NCI-H82 treated with DMSO at 0.1 percent for 48 hours (cell line): Measurements from ENCODE around the gene BRD3OS.

Experiments used
- DNase-seq: peaks from one replicate; lab custom pipeline; 2025; ENCODE audit not compliant: unreplicated experiment; lab: John Stamatoyannopoulos, UW

Gene BRD3OS

DNA sequence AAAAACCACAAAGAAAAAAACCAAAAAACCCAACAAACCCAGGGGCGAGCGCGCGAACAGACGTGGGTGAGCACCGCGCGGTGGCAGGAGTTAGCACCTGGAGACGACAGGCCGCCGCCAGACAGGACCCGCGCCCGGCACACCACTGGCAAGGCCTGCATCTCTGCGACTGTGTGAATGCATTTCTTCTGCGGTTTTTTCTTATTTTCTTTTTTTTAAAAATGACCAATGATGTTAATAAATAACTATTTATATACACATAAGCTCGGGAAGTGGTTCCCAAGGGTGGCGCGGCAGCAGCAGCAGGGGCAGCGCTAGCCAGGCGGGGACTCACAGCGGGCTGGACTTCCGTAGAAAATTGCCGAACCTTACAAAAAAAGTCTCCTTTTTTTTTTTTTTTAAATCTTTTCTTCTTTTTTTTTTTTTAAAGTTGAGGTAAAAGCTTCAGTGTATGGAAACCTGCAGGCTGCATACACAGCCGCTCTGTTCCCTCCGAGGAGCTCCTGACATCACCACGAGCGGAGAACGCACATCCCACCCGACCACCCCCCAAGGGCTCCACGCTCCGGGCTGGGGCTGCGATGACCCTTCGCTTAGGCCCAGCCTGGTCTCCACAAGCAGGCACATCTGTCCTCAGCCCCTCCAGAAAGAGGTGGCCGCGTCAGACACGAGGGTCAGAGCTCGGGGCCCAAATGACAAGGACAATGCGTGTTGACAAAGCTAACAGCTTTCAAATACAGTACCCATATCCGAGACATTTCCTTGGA is 7.4 kb downstream of the BRD3OS start:
- no peak for DNase-seq

DNA sequence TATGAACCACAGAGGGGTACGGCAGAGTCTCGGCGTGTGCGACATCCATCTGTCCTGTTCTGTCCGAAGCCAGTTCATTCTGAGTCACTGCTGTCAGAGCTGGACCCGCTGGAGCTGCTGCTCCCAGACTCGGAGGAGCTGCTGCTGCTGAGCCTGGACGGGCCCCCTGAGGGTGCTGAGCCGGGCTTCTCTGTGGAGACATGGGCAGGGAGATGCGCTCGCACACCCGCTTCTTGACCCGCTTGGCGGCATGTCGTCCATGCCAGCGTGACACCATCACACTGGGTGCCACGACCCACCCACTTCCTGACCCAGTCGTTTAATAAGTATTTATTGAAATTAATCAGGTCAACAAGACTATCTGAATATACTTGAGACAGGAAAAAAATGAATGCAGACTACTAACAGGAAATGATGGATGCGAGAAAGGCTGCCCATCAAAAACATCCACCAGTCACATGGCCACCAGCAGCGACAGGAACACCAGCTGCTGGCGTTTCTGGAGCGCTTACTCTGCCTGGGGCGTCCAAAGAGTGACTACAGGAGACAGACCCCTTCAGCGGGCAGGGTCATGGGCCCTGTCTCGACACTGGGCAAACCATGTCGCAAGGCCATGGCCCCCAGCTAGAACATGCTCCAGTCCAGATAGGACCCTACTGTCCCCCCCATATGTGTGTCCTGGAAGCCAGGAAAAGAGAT is 8.4 kb downstream of the BRD3OS start:
- no peak for DNase-seq

DNA sequence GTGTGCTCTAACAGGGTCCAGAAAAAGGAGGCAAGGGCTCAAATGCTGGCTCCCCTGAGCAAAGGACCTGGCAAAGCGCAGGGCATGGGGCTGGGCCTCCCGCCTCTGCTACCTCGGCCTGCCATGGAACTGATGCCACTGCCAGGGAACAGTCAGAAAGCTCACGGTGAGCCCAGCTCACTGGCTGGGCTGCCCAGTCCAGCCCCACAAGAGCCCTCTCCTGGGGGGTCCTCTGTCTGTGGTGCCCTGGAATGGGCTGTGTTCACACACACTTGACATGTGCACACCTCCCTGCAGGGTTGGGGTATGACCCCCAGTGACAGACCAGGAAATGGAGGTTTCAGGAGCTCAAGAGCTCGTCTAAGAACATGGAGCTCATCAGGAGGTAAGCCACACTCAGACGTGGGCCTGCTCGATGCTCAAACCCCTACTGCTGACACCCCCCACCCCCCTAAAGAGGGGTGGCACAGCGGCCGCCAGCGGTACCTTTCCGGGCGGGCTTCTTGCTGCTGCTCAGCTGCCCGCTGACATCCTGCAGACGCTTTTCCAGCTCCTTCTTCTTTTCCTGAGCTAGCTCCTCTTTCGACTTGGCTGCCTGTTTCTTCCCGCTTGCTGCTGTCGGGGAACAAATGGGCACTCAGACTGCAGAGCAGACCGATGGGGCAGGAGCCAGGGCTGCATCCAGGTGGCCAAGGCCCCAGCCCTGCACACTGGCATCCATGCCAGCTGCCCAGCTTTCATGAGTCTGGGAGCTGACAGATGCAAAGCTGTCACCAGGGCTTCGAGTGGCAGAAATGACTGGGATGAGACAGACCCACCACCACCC is 9.1 kb downstream of the BRD3OS start:
- no peak for DNase-seq

DNA sequence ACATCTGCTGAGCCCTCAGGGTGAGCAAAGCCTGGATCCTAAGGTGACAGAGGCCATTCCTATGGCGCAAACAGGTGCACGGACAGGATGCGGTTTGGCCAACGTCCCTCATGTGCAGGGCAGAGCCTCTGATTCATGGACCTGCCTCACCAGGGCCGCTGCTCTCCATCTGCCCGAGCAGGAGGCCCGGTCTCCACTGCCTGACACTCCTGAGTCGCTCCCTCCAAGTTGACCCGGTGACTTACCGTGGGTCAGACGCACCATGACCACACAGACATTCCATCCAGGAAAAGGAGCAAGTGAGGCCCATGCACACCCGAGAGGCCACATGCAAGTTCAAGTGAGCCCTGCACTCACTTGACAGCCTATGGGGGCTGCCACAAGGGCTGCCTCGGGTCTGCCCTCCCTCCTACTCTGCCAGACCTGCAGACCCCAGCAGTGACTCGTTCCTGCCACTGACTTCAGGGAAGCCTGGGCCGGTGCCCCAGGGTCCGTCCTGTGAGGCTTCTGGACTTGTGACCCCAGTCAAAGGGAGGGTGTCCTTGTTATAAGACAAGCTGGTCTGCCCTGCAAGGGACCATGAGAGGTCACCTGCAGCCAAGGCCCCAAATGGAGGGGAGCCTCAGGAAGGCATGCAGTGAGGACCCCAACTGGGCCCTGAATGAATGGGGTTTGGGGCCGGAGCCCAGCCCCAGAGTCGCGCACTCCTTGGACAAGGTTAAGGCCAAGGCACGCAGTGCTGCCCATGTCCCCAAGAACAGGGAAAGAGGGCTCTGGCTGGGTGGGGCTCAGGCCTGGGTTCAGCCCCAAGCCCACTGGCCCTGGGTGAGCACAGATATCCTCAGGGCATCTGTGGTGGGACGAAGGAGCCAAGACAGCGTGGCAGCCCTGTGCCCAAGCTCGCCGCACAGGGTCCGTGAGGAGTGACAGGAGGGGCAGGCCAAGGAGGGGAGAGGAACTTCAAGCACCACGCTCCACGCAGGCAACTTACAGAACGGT is 10.1 kb downstream of the BRD3OS start:
- no peak for DNase-seq

DNA sequence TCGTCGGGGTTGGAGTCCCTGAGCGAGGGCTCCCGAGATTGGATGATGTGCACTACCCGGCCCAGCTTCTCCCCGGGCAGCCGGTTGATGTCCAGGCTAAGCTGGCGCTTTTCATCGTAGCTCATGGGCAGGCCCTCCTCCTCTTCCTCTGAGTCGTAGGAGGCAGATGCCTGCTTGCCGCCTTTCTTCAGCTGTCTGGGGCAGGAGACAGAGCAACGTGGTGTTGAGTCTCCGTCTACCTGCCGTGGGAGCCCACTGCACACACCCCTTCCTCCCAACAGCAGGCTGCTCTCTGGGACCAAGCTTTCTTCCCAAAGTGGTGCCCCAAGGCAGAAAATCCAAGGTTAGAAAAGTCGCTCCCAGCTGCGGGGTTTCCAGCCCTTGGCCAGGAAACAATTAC is 10.8 kb downstream of the BRD3OS start:
- DNase-seq = no peak

DNA sequence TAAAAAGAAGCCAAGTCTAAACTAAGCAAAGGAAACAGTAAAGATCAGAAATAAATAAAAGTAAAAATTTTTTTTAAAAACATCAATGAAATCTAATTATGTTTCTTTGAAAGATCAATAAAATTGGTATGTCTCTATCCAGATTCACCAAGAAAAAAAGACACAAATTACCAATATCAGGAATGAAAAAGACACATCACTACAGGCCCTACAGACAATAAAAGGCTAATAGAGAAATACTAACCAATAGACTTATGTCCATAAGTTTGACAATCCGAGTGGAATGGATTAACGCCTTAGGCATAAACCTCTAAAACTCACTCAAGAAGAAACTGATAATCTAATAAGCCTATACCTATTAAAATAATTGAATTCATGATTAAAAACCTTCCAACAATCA is 12.4 kb downstream of the BRD3OS start:
- DNase-seq = no peak

DNA sequence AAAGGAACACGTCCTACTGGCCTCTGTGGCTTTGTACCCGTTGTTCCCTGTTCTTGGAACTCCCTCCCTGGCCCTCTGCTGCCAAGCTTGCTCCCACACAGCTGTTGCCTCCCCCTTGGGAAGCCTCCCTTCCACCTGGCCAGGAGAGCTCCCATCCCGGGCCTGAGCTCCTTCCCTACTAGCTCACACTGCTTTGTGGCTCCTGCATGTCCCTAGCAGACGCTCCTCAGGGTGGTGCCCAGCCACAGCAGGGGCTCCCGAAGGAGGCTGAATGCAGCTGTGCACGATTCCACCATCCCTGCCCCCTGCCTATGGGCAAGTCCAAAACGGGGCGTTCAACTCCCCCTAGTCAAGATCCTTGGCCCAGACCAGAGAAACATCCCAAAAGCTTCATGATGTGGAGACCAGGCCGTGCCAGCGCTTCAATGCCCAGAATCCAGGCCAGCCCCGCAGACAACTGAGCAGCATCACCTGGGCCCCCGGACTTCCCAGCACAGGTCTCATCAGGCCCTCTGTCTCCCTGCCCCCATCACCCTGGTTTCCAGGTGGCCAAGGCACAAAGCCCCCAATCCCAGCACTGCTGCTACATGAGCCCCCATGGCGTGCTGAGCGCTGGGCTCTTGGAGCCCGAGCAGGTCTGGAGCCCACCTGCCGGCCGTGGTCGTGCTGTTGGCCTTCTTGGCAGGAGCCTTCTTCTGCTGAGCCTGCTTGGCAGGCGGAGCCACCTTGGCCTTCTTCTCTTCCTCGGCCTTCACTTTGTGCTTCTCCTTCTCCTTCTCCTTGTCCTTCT is 14.3 kb downstream of the BRD3OS start:
- DNase-seq = no peak

DNA sequence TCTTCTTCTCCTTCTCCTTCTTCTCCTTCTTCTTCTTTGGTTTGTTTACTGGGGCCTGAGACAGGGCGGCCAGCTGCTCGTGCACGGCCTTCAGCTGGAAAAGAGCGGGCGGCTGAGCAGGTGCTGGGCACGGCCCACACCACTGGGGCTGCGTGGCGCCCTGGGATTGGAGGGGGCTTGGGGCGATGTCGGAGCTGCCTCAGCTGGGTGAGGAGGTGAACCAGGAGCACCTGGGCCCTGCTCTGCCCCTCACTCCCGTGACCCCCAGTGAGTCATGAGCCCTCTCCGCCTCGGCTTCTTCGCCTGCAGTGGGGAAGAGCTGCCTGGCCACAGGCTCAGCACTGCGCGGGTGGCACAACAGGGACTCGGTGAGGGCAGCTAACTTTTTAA is 14.9 kb downstream of the BRD3OS start:
- no peak for DNase-seq

DNA sequence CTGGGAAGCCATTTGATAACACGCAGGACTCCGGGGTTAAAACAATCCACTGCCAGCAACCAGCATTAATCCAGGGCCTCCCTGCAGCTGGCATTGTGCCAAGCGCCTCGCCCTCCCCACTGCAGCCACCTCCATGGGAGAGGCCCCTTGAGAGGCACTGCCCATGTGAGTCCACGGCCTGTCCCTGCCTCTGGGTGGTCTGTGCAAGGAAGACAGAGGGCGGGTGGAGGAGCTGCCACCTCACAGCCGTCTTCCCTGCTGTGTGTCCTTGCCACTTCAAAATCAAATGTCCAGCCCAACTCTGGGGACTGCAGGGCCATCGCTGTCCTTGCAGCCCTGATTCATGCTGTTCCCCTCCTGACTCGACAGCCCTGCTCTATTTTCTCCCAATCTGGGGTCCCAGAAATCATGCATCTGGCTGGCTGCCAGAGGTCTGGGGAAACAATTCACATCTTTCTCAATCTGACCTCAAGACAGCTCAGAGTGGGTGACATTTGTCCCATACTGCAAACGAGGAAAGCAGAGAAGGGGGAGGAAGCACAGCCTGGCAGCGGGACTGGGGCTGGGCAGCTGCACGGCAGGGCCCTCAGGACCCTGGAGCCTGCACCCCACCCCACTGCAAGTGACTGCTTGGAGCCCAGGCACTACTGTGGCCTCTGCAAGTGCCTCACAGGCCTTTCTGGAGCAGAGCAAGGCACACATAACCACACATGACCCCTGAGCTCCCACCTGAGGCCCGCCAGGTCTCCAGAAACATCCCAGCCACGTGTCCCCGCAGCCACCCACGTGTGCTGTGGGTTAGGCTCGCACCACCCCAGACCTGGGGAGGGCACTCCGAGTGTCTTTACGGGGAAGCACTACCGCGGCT is 15.7 kb downstream of the BRD3OS start:
- DNase-seq = no peak

DNA sequence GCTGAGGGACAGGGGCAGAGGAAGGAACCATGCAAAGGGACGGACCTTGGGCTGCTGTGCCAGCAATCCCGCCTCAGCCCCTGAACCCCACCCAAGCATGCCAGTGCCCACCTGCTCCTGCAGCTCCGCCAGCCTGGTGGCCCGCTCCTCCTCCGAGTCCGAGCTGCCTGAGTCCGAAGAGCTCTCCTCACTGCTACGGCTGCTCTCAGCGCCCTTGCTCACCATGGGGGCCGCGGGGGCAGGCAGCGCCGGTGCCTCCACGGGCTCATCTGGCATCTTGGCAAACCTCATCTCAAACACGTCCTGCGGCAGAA is 16.3 kb downstream of the BRD3OS start:
- no peak for DNase-seq

DNA sequence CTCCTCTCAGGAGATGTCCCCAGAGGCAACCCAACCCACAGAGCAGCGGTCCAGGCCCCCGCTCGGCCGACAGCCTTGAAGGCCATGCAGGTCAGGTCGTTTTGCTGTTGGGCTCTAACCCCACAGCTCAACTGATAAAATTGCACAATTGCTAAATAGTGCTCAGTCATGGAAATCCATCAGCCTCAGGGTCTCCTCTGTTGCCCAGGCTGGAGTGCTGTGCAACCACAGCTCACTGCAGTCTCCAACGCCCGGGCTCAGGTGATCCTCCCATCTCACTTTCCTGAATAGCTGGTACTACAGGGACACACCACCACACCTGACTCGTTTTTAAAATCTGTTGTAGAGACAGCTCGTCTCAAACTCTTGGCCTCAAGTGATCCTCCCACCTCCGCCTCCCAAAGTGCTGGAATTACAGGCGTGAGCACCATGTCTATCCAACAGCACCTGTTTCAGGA is 18.3 kb downstream of the BRD3OS start:
- DNase-seq = no peak

DNA sequence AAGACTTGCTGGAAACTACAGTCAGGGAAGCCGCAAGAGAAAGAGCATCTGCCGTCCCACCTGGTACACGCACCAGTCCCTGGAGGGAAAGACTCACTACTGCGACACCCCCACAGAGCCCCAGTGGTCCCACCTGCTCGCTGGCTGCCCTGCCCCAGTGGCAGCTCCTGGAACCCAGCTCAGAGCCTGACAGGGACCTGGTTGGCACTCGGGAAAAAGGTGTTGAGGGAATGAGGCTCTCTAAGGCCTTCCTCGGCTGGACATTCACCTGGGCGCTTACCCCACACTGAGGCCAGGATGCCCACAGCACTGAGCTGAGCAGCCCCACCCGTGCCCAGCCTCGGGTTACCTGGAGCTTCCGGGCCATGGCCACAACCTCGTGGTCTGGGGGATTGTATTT is 19.7 kb downstream of the BRD3OS start:
- DNase-seq = no peak

DNA sequence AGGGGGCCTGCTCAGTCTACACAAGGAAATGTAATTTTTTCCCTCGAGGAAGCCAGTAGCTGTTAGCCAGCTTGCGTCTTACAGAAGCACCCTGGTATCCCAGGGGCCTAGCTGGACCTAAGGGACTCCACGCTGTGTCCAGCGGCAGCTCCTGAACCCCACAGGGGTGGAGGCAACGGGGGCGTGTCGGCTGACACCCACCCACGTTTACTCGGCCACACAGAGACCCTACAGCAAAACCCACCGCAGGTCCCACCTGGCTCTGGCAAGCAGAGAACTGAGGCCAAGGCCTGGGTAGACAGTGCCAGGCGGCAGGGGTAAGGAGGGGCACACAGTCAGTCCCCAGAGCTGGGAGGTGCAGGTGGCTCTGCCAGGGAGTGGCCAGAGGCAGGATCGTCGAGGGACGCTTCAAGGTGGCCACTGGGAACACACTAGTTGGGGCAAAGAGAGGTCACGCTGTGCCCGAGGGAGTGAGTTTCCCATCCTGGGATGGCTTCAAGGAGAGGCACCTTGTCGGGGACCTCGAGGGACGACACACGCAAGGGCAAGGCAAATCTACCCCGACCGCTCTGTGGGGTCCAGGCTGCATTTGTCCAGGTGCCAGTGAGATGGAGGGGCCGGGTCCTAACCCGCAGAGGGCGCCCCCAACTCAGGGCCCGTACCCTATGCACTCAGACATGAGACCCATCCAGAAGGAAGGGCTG is 20.7 kb downstream of the BRD3OS start:
- DNase-seq = no peak

DNA sequence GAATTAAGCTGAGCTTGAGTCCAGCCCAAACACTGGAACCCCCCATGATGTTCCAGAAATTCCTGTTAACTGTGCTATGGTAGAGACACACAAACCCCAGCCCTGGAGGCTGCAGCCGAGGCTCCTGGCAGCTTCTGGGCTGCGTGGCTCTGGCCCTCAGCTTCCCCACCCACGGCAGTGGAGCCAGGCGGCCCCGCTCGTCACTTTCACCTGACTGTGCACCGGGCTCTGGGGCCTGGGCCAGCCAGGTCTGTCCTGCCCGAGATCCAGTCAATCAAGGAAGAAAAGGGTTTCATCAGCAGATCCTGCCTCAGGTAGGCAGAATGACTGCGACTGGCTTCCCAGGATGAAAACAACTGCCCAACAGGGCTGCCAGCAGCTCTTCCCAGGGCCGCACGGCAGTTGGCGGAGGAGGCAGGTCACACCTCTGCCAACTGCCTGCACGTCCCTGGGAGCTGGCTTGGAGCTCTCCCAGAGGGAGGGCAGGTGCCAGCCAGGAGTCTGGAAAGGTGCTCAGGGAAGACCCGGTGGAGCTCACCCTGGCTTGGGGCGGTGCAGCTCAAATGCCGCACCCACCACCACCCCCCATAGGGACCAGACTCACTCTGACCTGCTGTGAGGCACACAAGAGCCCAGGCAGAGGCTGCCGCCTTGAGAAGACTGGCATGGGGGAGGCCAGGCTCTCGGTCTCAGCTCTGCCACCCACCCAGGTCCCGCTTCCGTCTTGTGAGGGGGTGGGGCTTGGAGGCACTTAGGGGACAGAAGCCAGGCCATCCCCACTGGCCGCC is 21.8 kb downstream of the BRD3OS start:
- DNase-seq = no peak

DNA sequence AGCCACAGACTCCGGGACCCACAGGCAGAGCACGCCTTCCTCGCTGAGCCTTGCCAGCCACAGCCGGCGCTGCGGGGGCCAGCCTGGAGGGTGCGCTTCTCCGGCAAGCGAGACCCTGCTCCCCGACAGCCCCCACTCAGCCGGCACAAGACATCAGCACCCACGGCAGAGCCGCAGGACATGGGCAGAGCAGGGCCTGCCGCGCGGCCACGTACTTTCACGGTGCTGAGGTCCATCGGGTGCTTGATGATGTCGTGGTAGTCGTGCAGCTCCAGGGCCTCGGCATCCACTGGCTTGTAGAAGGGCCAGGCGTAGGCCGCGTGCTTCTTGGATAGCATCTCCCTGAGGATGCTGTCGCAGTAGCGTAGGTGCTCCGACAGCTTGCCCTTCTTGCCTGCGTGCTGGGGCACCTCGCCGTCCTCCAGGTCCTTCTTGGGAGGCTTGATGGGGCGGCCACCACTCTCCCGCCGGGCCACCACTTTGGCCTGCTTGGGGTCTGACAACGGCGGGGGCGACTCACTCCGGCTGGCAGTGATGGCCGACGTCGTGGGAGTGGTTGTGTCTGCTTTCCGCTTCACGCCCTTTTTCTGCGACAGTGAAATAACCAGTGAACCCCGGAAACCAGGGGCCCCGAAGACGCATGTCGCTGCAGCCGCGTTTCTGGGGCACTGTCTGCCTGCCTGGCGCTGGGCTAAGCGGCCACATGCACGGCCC is 22.7 kb downstream of the BRD3OS start:
- DNase-seq = no peak

DNA sequence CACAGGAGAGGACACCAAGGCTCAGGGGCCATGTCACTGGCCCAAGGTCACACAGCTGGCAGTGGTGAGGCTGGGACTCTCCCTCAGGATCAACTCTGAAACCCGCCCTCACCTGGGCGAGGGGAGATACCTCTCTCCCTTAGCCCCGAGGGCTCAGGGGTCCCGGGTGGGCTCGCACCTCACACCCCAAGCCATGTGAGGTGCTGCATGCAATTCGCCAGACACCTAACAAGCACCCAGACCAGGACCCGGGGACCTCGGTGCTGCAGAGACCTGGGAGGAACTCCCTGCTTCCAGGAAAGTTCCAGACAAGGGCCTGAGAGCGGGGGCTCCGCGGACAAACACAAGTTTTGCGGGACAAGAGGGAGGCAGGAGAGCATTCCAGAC is 23.3 kb downstream of the BRD3OS start:
- DNase-seq = no peak

DNA sequence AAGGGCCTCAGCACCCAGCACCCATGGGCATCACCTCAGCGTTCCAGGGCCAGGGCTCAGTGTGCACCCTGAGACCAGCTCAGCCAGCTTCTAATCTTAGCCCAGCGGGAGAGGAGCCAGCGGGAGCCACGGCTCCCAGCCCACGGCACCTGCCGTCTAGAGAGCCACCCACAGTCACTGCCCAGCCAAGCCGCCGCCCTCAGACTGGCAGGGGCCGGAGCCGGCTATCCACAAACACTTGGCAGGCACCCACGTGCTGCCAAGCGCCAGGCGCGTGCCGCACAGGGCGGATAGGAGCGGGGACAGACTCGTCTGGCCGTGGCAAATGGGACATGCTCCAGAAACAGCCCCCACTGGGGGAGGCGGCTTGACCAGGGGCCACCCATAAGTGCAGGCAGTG is 24.0 kb downstream of the BRD3OS start:
- no peak for DNase-seq
